ENCODE measurements around the gene ARHGAP15. TPM values are rescaled to one million over a fixed set of nuclear protein-coding genes. Genes with fewer than 3 reads are reported as not detected.

The ARHGAP15 gene
- total RNA-seq, 1 donor from 2014 or later, result not detected

GRCh38 chr2:143169105-143169504 lies 39.9 kb downstream of the ARHGAP15 start:
- DNase-seq (ENCODE audit: low read depth, low spot score), result no peak

GRCh38 chr2:143171817-143172216 lies 42.6 kb downstream of the ARHGAP15 start:
- no peak for DNase-seq (ENCODE audit: low read depth, low spot score)

GRCh38 chr2:143175438-143175837 lies 46.2 kb downstream of the ARHGAP15 start:
- no peak for DNase-seq (ENCODE audit: low read depth, low spot score)

GRCh38 chr2:143176606-143177005 lies 47.4 kb downstream of the ARHGAP15 start:
- DNase-seq (ENCODE audit: low read depth, low spot score), result no peak

GRCh38 chr2:143177096-143177786 lies 48.0 kb downstream of the ARHGAP15 start:
- no peak for DNase-seq (ENCODE audit: low read depth, low spot score)

GRCh38 chr2:143181494-143181893 lies 52.3 kb downstream of the ARHGAP15 start:
- DNase-seq (ENCODE audit: low read depth, low spot score), result no peak

GRCh38 chr2:143182649-143183048 lies 53.4 kb downstream of the ARHGAP15 start:
- DNase-seq (ENCODE audit: low read depth, low spot score), result no peak

- DNase-seq (ENCODE audit: low read depth, low spot score), result no peak
These were observed 54.7 kb downstream of the ARHGAP15 start for GRCh38 chr2:143183804-143184463.

GRCh38 chr2:143186876-143187275 lies 57.7 kb downstream of the ARHGAP15 start:
- DNase-seq (ENCODE audit: low read depth, low spot score), result no peak

- DNase-seq (ENCODE audit: low read depth, low spot score), result no peak
These were observed 61.2 kb downstream of the ARHGAP15 start for GRCh38 chr2:143190431-143190830.

GRCh38 chr2:143192106-143192505 lies 62.9 kb downstream of the ARHGAP15 start:
- DNase-seq (ENCODE audit: low read depth, low spot score), result no peak

GRCh38 chr2:143192716-143193115 lies 63.5 kb downstream of the ARHGAP15 start:
- DNase-seq (ENCODE audit: low read depth, low spot score), result no peak

- DNase-seq (ENCODE audit: low read depth, low spot score), result no peak
These were observed 63.9 kb downstream of the ARHGAP15 start for GRCh38 chr2:143193121-143193520.

GRCh38 chr2:143195511-143195910 lies 66.3 kb downstream of the ARHGAP15 start:
- DNase-seq (ENCODE audit: low read depth, low spot score), result no peak

GRCh38 chr2:143204062-143204461 lies 74.8 kb downstream of the ARHGAP15 start:
- DNase-seq (ENCODE audit: low read depth, low spot score), result no peak

- DNase-seq (ENCODE audit: low read depth, low spot score), result no peak
These were observed 76.0 kb downstream of the ARHGAP15 start for GRCh38 chr2:143205106-143205764.

GRCh38 chr2:143209570-143210445 lies 80.6 kb downstream of the ARHGAP15 start:
- no peak for DNase-seq (ENCODE audit: low read depth, low spot score)

- DNase-seq (ENCODE audit: low read depth, low spot score), result no peak
These were observed 81.2 kb downstream of the ARHGAP15 start for GRCh38 chr2:143210446-143210819.

GRCh38 chr2:143217512-143218115 lies 88.4 kb downstream of the ARHGAP15 start:
- no peak for DNase-seq (ENCODE audit: low read depth, low spot score)

- DNase-seq (ENCODE audit: low read depth, low spot score), result no peak
These were observed 89.4 kb downstream of the ARHGAP15 start for GRCh38 chr2:143218621-143219020.

GRCh38 chr2:143219266-143219665 lies 90.0 kb downstream of the ARHGAP15 start:
- DNase-seq (ENCODE audit: low read depth, low spot score), result no peak
